HEK293T (cell line): ENCODE measurements around the gene SPANXN2.
"Not testable (repeated sequence)": the region's sequence is repeated elsewhere in the genome, so short reads cannot be mapped to it uniquely, and the experiment has no call there.

Experiments
- CTCF ChIA-PET: fragments of 350-600 bp; formaldehyde crosslinking; extraction: SDS; loops from one replicate; lab custom pipeline; 2021; ENCODE audit warnings: antibody characterized with exemption, inconsistent platforms; lab: Yijun Ruan, JAX
- POLR2A ChIA-PET: fragments of 350-600 bp; formaldehyde crosslinking; extraction: SDS; loops from one replicate; lab custom pipeline; 2020; ENCODE audit warnings: antibody characterized with exemption, inconsistent platforms; lab: Yijun Ruan, JAX
- DNase-seq: peaks from one replicate; pipeline ENCODE4 v3.0.0; 2012; ENCODE audit warnings: mixed read lengths; ENCODE audit errors: extremely low spot score
- ARNT ChIP-seq: fragments of 450-650 bp; IDR thresholded peaks from 2 replicates; pipeline ENCODE4 v1.6.1; 2017; ENCODE audit warnings: mild to moderate bottlenecking
- BHLHE40 ChIP-seq: fragments of 450-650 bp; IDR thresholded peaks from 2 replicates; pipeline ENCODE4 v1.6.1; 2016; ENCODE audit warnings: mild to moderate bottlenecking, moderate library complexity, borderline replicate concordance
- CTBP1 ChIP-seq: fragments of 450-650 bp; IDR thresholded peaks from 2 replicates; pipeline ENCODE4 v1.6.1; 2016; ENCODE audit warnings: borderline replicate concordance
- ELF4 ChIP-seq: fragments of 450-650 bp; IDR thresholded peaks from 2 replicates; pipeline ENCODE4 v1.6.1; 2017; ENCODE audit warnings: antibody characterized with exemption
- FOXA1 ChIP-seq: fragments of 450-650 bp; IDR thresholded peaks from 2 replicates; pipeline ENCODE4 v1.6.1; 2016; ENCODE audit warnings: mild to moderate bottlenecking
- FOXK2 ChIP-seq: fragments of 450-650 bp; IDR thresholded peaks from 2 replicates; pipeline ENCODE4 v1.6.1; 2016; ENCODE audit warnings: mild to moderate bottlenecking
- FOXM1 ChIP-seq: fragments of 450-650 bp; IDR thresholded peaks from 2 replicates; pipeline ENCODE4 v1.6.1; 2017; ENCODE audit warnings: mild to moderate bottlenecking, borderline replicate concordance
- HDGF ChIP-seq: fragments of 450-650 bp; IDR thresholded peaks from 2 replicates; pipeline ENCODE4 v1.6.1; 2017; ENCODE audit warnings: antibody characterized with exemption, borderline replicate concordance
- L3MBTL2 ChIP-seq: fragments of 450-650 bp; conservative IDR thresholded peaks from 2 replicates; pipeline ENCODE4 v1.6.1; 2016; ENCODE audit warnings: mild to moderate bottlenecking
- LEF1 ChIP-seq: fragments of 450-650 bp; IDR thresholded peaks from 2 replicates; pipeline ENCODE4 v1.6.1; 2017; ENCODE audit warnings: mild to moderate bottlenecking, borderline replicate concordance
- NFRKB ChIP-seq: fragments of 450-650 bp; IDR thresholded peaks from 2 replicates; pipeline ENCODE4 v1.6.1; 2016; ENCODE audit warnings: mild to moderate bottlenecking, moderate library complexity
- SP1 ChIP-seq: fragments of 450-650 bp; IDR thresholded peaks from 2 replicates; pipeline ENCODE4 v1.6.1; 2017
- SUZ12 ChIP-seq: fragments of 450-650 bp; IDR thresholded peaks from 2 replicates; pipeline ENCODE4 v1.6.1; 2016; ENCODE audit warnings: mild to moderate bottlenecking
- TARDBP ChIP-seq: fragments of 450-650 bp; IDR thresholded peaks from 2 replicates; pipeline ENCODE4 v1.6.1; 2016
- ZNF384 ChIP-seq: fragments of 450-650 bp; IDR thresholded peaks from 2 replicates; pipeline ENCODE4 v1.6.1; 2016
- TF ChIP-seq, protein P1 (sequence below): fragments of 450-650 bp; IDR thresholded peaks from 2 replicates; pipeline ENCODE4 v1.6.1; 2016

Gene SPANXN2, protein sequence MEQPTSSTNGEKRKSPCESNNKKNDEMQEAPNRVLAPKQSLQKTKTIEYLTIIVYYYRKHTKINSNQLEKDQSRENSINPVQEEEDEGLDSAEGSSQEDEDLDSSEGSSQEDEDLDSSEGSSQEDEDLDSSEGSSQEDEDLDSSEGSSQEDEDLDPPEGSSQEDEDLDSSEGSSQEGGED

DNA sequence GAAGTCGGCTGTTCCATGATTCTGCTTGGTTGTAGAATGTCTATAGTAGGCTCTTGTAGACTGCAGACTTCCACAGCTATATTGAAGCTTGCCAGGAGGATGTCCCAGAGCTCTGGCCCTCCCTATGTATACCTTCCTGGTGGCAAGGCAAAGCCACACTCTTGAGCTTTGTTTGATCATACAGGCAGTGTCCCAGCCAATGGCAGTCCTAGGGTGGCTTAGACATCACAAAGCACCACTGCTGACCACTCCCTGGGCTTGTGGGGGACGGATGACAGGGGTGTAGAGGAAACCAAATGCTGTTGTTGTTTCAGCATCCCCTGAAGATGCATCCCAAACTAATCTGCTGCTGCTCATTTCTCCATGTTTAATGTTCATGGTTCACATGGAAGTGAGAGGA is at the start of gene SPANXN2:
TSS of gene SPANXN2 (minus strand) at position 101 of the 400 bp plus-strand sequence. CDS start at position 17, 84 bp downstream.
- POLR2A ChIA-PET, DNase-seq, CTCF ChIA-PET: not testable (repeated sequence)

DNA sequence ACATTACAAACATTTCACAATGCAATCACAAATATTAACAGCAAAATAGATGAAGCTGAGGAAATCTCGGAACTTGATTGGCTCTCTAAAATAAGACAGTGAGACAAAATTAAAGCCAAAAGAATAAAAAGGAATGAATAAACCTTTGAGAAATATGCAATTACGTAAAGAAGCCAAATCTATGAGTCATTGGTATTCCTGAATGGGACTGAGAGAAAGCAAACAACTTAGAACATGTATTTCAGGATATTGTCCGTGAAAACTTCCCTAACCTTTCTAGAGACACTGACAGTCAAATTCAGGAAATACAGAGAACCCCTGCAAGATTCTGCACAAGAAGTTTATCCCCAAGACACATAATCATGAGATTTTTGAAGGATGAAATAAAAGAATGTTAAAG is 48.4 kb upstream of the SPANXN2 start:
- TF ChIP-seq ARNT (no peak), BHLHE40 (no peak), FOXM1 (no peak)
- POLR2A ChIA-PET = no interaction called here
- CTCF ChIA-PET = no interaction called here
- DNase-seq = no peak

DNA sequence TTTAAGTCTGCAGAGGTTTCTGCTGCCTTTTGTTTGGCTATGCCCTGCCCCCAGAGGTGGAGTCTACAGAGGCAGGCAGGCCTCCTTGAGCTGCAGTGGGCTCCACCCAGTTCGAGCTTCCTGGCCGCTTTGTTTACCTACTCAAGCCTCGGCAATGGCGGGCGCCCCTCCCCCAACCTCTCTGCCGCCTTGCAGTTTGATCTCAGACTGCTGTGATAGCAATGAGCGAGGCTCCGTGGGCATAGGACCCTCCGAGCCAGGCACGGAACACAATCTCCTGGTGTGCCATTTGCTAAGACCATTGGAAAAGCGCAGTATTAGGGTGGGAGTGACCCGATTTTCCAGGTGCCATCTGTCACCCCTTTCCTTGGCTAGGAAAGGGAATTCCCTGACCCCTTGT is 47.2 kb upstream of the SPANXN2 start:
- CTCF ChIA-PET, POLR2A ChIA-PET, DNase-seq: not testable (repeated sequence)

DNA sequence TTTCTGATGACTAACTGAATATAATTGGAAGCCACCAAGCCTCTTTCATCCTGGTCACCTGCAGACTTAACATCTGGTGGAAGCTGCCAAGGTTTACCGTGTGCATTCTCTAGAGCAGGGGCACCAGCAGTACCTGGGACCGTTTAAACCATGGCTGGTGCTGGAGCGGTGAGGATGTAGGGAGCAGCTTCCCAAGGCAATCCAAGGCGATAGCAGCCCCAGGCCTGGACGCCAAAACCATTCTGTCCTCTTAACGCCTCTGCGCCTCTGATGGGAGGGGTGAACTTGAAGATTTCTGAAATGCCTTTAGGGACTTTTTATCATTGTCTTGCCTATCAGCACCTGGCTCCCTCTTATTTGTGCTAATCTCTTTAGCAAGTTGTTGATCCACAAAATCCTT is 37.3 kb upstream of the SPANXN2 start:
- ChIA-PET CTCF (no interaction called here), POLR2A (no interaction called here)
- TF ChIP-seq NFRKB (no peak), HDGF (no peak), FOXM1 (no peak), BHLHE40 (no peak), ELF4 (no peak), LEF1 (no peak), FOXK2 (no peak), ARNT (no peak), SP1 (no peak)
- TF ChIP-seq, protein P1, sequence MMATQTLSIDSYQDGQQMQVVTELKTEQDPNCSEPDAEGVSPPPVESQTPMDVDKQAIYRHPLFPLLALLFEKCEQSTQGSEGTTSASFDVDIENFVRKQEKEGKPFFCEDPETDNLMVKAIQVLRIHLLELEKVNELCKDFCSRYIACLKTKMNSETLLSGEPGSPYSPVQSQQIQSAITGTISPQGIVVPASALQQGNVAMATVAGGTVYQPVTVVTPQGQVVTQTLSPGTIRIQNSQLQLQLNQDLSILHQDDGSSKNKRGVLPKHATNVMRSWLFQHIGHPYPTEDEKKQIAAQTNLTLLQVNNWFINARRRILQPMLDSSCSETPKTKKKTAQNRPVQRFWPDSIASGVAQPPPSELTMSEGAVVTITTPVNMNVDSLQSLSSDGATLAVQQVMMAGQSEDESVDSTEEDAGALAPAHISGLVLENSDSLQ = no peak
- no peak for DNase-seq

DNA sequence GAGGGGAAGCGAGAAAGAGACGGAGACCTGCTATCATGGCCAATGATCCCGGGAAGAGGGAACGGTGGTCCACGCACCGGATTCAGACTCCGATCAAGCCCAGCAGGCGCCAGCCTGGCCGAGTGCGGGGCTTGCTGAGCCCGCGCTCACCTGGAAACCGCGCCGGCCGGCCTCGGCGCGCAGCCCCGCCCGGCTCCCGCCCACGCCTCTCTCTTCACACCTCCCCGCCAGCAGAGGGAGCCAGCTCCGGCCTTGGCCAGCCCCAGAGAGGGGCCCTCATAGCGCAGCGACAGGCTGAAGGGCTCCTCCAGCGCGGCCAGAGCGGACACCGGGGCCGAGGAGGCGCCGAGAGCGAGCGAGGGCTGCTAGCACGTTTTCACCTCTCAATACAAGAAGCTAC is 36.8 kb upstream of the SPANXN2 start:
- DNase-seq = no peak
- TF ChIP-seq FOXA1 (no peak), ZNF384 (no peak), HDGF (no peak)
- ChIA-PET CTCF (no interaction called here), POLR2A (no interaction called here)

DNA sequence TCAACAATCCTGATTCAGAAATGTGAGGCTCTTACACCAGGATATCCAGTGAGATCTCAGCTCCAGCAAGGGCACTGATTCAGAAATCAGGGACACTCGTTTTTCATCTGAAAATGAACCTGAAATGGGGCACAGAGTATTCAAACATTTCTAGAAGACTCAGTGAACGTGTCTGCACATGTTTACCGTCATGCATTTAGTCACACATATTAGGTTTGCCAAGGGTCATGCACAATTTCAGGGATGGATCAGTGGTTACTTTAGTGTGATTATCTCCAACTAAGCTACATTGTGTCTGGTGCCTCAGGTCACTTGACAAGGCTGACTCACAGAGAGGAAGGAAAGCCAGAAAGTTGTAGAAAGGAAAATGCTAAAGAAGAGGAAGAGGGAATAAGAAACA is 33.6 kb upstream of the SPANXN2 start:
- ChIA-PET CTCF (no interaction called here), POLR2A (no interaction called here)
- no peak for DNase-seq
- TF ChIP-seq SUZ12 (no peak), FOXM1 (no peak), BHLHE40 (no peak), FOXA1 (no peak), ZNF384 (no peak), HDGF (no peak), ARNT (no peak), NFRKB (no peak), FOXK2 (no peak), SP1 (no peak), CTBP1 (no peak), LEF1 (no peak)
- TF ChIP-seq, protein P1 = no peak

DNA sequence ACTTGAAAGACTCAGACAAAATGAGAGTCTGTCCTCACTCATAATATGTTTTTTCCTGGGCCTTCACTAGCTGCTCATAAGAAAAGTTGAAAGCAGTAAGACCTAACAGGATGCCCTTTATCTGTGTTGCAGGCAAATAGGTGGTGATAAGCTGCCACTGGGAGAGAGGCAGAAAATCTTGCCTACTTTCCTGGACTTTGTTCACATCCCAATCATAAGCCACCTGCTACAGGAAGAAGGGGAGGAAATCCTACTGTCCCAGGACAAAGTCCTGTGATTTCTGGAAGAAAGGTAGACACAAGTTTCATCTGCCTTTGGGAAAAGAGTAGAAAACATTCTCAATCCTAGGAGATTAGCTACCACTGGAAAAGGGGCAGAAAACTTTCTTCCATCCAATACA is 13.3 kb upstream of the SPANXN2 start:
- no peak for DNase-seq
- ChIA-PET CTCF (no interaction called here), POLR2A (no interaction called here)
- TF ChIP-seq ARNT (no peak), FOXM1 (no peak), HDGF (no peak), LEF1 (no peak)

DNA sequence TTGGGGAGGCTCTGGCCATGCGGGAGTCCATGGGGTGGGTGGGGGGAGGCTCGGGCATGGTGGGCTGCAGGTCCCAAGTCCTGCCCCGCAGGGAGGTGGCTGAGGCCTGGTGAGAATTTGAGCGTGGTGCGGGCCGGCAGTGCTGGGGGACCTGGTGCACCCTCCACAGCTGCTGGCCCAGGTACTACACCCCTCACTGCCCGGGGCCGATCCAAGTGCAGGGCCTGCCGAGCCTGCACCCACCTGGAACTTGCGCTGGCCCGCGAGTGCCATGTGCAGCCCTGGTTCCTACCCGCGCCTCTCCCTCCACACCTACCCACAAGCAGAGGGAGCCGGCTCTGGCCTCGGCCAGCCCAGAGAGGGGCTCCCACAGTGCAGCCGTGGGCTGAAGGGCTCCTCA is 5.7 kb upstream of the SPANXN2 start:
- ChIA-PET POLR2A (no interaction called here), CTCF (no interaction called here)
- DNase-seq = no peak
- no peak for TF ChIP-seq SP1
- no peak for TF ChIP-seq FOXM1
- no peak for TF ChIP-seq L3MBTL2
- no peak for TF ChIP-seq TARDBP
- no peak for TF ChIP-seq ARNT

DNA sequence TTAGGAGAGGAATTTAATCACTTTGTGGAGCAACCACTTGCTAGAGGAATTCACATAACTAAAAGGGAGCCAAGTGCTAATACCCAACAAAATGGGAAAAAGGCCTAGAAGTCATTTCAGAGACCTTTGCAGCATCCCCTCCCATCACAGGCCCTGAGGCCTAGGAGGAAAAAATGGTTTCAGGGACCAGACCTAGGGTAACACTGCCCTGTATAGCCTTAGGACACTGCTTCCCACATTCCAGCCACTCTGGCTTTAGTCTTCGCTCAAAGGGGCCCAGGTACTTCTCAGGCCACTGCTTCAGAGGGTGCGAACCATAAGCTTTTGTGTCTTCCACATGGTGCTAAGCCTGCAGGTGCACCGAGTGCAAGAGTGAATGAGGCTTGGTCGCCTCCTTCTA is 19.1 kb downstream of the SPANXN2 start:
- TF ChIP-seq LEF1 (no peak), BHLHE40 (no peak), HDGF (no peak), FOXM1 (no peak), ARNT (no peak), ZNF384 (no peak), NFRKB (no peak), ELF4 (no peak), SP1 (no peak), L3MBTL2 (no peak), SUZ12 (no peak), FOXK2 (no peak), TARDBP (no peak), CTBP1 (no peak), FOXA1 (no peak)
- TF ChIP-seq, protein P1 = no peak
- POLR2A ChIA-PET = no interaction called here
- CTCF ChIA-PET = no interaction called here
- no peak for DNase-seq
